ENCODE measurements around the gene KRT17.
"Not testable (repeated sequence)": the region's sequence is repeated elsewhere in the genome, so short reads cannot be mapped to it uniquely, and the experiment has no call there.

The KRT17 gene

GRCh38 chr17:41631898-41632285 is 7.5 kb upstream of the KRT17 start:
- H3K4me3 ChIP-seq (ENCODE audit: low read length) = no peak overlapping the region
- TF ChIP-seq CTCF (conservative IDR thresholded peaks at IDR 0.05; ENCODE audit: low read depth, low read length) = no peak
- no peak for DNase-seq (ENCODE audit: low read depth)

- DNase-seq (ENCODE audit: low read depth) = no peak
- TF ChIP-seq CTCF (conservative IDR thresholded peaks at IDR 0.05; ENCODE audit: low read depth, low read length) = no peak
- no peak overlapping the region for H3K4me3 ChIP-seq (ENCODE audit: low read length)
Observed at GRCh38 chr17:41631025-41631897, 6.9 kb upstream of the KRT17 start.

- no peak for TF ChIP-seq CTCF (conservative IDR thresholded peaks at IDR 0.05; ENCODE audit: low read depth, low read length)
- no peak overlapping the region for H3K4me3 ChIP-seq (ENCODE audit: low read length)
- DNase-seq (ENCODE audit: low read depth) = no peak
Observed at GRCh38 chr17:41629826-41630670, 5.7 kb upstream of the KRT17 start.

- no peak overlapping the region for H3K4me3 ChIP-seq (ENCODE audit: low read length)
- no peak for DNase-seq (ENCODE audit: low read depth)
- TF ChIP-seq CTCF (conservative IDR thresholded peaks at IDR 0.05; ENCODE audit: low read depth, low read length) = no peak
Observed at GRCh38 chr17:41629316-41629715, 4.9 kb upstream of the KRT17 start.

- not testable (repeated sequence) for DNase-seq (ENCODE audit: low read depth); H3K4me3 ChIP-seq (ENCODE audit: low read length)
Observed at GRCh38 chr17:41628621-41629255, 4.4 kb upstream of the KRT17 start.

GRCh38 chr17:41628073-41628370 is 3.6 kb upstream of the KRT17 start:
- DNase-seq (ENCODE audit: low read depth); H3K4me3 ChIP-seq (ENCODE audit: low read length): not testable (repeated sequence)

- no peak for DNase-seq (ENCODE audit: low read depth)
- H3K4me3 ChIP-seq (ENCODE audit: low read length) = no peak overlapping the region
- no peak for TF ChIP-seq CTCF (conservative IDR thresholded peaks at IDR 0.05; ENCODE audit: low read depth, low read length)
Observed at GRCh38 chr17:41627316-41628072, 3.1 kb upstream of the KRT17 start.

- not testable (repeated sequence) for DNase-seq (ENCODE audit: low read depth)
Observed at GRCh38 chr17:41626914-41627295, 2.5 kb upstream of the KRT17 start.

GRCh38 chr17:41626028-41626913 is 1.9 kb upstream of the KRT17 start:
- DNase-seq (ENCODE audit: low read depth); H3K4me3 ChIP-seq (ENCODE audit: low read length): not testable (repeated sequence)

More at GRCh38 chr17:41626914-41627295, 2.5 kb upstream of the KRT17 start:
- not testable (repeated sequence) for H3K4me3 ChIP-seq (ENCODE audit: low read length)
